Epidermal melanocyte (primary cell): ENCODE results near the gene SNCG.
A peak's percentile ranks its signal among the peaks of the same experiment; 100 is the strongest.

Source experiments
- DNase-seq: peaks from one replicate; pipeline ENCODE4 v3.0.0; 2011; ENCODE audit warnings: low spot score; ENCODE audit not compliant: insufficient read length

Gene SNCG

DNA sequence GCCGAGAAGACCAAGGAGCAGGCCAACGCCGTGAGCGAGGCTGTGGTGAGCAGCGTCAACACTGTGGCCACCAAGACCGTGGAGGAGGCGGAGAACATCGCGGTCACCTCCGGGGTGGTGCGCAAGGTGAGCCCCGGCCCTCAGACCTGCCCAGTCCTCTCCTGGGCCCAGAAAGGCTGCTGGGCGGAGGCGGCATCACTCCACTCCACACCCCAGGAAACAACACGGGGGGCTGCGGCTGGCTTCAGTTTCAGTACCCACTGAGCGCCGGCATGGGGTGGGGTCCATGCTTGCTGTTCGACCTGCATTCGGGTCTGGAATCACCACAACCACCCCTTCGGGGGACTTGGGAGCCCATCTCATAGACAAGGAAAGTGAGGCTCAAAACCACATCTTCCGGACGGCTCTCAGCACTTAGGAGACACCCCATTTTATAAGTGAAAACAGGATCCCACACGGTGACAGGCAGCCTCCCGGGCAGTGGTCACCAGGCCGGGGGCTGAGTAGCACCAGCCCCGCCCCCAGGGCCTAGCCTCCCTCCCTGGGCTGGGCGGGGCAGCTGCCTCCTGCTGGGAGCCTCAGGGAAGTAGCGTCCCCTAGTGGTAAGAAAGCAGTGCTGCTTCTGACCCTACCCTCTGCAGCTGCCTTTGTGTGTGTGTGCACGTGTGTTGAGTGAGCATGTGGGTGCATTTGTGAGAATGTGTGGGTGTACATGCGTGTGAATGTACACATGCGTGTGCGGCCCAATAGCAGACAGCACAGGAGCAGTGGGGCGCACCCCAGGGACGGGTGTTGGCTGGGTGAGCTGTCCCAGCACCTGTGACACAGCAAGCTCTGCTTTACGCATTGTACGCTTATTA is 1.8 kb downstream of the SNCG start:
- no peak for DNase-seq

DNA sequence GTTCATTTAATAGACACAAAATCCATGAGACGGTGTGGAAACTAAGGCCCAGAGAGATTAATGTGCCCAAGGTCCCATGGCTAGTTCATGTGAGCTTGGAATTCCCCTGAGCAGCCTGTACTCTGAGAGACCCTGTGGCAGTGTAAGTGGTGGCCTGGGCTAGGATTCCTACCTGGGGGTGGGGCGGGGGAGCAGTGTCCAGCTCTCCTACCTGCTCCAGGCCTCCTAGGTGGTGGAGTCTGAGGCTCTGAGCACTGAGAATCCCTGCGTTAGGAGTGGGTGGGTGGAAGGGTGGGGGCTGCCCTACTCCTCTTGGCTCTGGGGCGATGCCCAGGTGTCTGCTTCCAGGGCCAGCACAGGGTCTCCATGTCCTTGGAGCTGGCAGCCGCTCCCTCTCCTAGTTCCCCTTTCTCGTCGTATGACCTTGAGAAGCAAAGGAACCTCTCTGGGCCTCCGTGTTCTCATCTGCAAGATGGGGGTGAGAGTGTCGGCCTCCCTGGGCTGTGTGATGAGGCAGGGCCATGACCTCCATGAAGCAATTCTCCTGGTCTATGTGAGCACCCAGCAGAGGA is 2.5 kb downstream of the SNCG start:
- no peak for DNase-seq

GRCh38 chr10:86961481-86962091 is 3.2 kb downstream of the SNCG start:
- DNase-seq = no peak

DNA sequence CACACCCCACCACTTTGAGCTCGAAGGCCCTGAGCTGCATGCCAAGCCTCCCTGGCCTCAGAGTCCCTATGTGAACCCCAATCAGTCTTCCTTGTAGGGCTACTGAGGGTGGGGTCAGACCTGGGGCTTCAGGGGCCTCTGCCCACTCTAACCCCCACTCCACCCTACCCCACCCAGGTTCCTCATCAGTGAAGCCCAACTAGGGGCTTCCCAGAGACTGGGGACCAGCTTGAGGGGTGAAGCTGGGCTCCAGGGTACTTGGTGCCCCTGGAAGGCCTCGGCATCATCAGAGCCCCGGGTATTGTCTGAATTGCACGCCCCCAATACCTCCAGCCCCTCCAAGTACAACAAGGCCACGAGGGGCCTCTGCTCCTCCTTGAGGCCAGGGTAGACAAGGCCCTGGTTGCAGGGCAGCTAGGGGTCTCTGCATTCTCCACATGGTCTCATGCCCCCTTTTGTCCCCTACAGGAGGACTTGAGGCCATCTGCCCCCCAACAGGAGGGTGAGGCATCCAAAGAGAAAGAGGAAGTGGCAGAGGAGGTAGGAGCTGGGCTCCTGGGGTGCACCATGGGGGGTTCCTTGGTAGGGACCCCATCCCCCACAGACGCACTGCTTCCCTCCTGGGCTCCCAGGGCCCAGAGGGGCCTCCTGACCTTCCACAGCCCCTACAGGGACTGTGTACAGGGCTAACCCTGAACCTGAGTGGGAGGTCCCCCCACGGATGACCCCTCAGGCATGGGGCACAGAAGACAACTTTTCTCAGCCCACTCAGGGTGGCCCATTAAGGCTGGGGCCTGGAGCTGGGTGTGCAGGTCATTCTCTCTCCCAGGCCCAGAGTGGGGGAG is 4.0 kb downstream of the SNCG start:
- DNase-seq = no peak

DNA sequence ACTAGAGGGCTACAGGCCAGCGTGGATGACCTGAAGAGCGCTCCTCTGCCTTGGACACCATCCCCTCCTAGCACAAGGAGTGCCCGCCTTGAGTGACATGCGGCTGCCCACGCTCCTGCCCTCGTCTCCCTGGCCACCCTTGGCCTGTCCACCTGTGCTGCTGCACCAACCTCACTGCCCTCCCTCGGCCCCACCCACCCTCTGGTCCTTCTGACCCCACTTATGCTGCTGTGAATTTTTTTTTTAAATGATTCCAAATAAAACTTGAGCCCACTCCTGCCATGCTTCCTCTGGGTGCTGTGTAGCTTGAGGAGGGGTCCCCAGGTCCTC is 4.5 kb downstream of the SNCG start:
- no peak for DNase-seq

GRCh38 chr10:86963341-86963919 is 5.0 kb downstream of the SNCG start:
- DNase-seq = no peak

- DNase-seq = no peak
Observed at GRCh38 chr10:86964061-86964846, 5.9 kb downstream of the SNCG start.

DNA sequence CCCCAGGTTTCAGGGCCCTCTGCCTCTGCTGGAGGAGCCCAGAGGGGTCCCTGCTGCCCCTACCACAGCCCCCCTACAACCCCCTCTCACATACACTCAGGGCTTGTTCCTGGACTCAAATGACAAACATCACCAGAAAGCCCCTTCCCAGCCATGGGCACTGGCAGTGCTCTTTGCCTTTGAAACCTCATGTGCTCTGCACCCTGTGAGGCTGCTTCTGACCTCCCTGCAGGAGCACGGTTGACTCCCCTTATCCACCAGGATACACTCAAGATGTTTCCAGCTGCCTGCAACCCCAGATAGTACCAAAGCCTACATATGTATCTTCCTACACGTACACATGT is 6.4 kb downstream of the SNCG start:
- DNase-seq = no peak

- DNase-seq = no peak
Observed at GRCh38 chr10:86965986-86966654, 7.7 kb downstream of the SNCG start.

GRCh38 chr10:86967481-86967941 is 9.1 kb downstream of the SNCG start:
- no peak for DNase-seq

DNA sequence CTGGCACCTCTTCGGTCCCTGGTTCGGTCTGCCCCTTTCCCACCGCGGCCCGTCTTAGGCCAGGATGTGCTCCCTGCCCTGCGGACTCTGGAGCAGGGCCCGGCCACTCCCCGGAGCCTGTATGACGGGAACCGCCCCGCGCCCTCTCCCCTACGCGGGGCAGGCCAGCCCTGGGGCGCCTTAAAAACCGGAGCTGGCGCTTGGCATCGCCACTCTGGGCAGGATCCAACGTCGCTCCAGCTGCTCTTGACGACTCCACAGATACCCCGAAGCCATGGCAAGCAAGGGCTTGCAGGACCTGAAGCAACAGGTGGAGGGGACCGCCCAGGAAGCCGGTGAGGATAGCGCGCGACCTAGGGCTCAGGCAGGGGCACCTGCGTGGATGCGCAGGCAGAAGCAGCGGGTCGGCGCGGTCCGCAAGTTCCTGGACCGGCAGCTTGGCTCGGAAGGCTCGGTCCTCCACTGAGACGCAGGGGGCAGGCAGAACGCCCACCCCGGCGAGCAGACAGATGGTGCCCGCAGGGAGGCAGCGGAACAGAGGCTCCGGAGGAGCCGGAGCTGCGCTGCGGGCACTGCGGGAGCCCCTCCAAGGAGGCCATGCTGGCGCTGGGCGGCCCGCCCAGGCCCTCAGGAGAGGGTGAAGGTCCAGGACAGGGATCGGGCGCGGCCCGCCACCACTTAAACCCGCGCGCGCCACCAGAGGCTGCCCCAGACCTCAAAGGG is 10.0 kb downstream of the SNCG start, which contains the start of gene ADIRF:
TSS of gene ADIRF (plus strand) at position 212 of the 723 bp plus-strand sequence. CDS start at position 275, 63 bp downstream.
- DNase-seq = no peak

- no peak for DNase-seq
Observed at GRCh38 chr10:86968994-86969355, 10.6 kb downstream of the SNCG start.

DNA sequence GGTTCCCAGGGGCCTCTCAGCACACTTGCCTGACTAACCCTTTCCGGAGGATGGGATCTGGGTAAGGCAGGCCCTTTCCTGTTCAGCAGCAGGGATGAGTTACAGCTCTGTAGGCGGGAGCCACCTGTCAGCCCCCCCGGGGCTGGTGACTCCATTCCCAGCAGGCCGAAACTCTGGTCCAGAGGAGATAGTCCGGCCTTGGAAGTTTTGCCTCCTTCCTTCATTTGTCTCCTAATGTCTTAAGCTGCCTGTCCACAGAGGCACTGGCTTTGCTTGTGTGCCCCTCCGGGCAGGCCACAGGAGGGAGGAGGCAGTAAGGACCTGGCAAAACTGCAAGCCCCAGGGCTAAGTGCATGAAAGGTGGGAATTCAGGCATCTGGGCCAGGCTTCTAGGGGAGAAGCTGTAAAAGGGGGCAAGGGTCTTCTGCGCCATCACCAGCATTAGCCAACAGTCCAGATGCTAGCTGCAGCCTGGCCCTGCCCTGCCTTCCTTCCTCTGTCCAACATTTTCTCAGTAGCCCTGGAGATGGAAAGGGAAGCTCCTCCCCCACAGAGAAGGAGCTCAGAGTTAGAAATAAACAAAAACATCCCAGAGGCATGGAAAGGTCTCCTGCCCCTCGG is 11.1 kb downstream of the SNCG start:
- no peak for DNase-seq

DNA sequence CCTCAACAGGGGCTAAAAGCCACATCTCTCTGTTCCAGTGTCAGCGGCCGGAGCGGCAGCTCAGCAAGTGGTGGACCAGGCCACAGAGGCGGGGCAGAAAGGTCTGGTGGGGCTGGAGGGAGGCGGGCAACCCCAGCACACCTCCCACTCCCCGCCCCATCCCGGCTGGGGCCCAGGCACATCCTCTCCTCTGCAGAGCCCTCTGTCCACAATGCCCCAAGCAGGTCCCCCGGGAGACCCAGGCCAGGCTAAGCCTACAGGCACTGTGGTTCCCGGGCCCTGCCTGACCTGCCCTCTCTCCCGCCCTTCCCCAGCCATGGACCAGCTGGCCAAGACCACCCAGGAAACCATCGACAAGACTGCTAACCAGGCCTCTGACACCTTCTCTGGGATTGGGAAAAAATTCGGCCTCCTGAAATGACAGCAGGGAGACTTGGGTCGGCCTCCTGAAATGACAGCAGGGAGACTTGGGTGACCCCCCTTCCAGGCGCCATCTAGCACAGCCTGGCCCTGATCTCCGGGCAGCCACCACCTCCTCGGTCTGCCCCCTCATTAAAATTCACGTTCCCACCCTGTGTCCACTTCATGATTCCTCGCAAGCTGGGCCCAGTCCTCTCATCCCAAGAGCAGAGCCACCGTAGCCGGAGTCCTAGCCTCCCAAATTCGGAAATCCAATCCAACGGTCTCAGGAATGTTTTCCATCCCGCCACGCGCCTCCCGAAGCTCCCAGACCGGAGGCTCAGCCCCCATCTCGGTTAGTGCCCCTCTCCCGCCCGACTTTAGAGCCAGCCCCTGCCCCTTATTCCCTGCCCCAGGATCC is 12.0 kb downstream of the SNCG start:
- no peak for DNase-seq

- no peak for DNase-seq
Observed at GRCh38 chr10:86970982-86971231, 12.5 kb downstream of the SNCG start.

DNA sequence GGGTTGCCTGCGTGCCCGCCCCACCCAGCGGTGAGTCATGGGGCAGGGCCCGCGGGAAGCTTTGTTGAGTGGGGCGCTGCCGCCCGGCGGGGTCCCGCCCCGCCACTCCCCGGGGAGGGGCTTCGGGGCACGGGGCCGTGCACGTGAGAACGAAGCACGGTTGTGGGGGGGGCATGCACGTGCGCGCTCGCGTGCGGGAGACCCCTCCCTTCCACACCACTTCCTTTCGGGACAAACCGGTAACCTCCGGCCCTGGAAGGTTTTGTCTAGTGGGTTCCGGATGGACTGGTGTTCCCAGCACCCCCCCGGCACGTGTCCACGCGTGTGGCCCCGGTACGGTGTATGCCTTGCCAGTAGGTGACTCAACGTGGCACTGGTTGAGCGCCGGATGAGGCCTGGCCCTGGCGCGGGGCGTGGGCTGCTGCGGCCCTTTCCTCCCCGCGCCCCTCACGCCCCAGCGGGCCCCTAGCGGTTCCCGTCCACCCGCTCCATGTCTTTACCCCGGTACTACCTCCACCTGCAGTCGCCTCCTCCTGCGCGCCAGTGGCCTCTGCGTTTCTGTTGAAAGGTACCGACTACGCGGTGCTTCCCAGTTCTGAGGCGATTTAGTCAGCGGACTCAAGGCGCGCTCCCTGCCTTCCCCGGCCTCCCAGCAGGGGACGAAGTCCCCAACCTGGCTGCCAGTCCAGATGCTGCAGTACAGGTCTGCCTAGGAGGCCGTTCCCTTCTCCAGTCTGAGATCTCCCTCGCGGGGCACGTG is 13.0 kb downstream of the SNCG start:
- peak; percentile 79 for DNase-seq

GRCh38 chr10:86972613-86973380 is 14.4 kb downstream of the SNCG start:
- DNase-seq = no peak
